Keratinocyte (primary cell): ENCODE results near the gene KIAA0408. TPM values are rescaled to one million over a fixed set of nuclear protein-coding genes. Genes with fewer than 3 reads are reported as not detected.

Source experiments
- DNase-seq: peaks from one replicate; pipeline ENCODE4 v3.0.0-alpha.2; 2011; ENCODE audit warnings: low read depth, missing footprints, low spot score
- FAIRE-seq: peaks from 2 replicates; lab custom pipeline; 2011; peaks lifted over from hg19 to GRCh38; lab: Jason Lieb, UNC
- H2AFZ ChIP-seq: 2 replicates; pipeline ENCODE4 v1.6.0; 2012; ENCODE audit warnings: low read length, control low read depth, inconsistent platforms; ENCODE audit not compliant: control insufficient read depth
- H3K27ac ChIP-seq: 2 replicates; pipeline ENCODE4 v1.5.1; 2011; ENCODE audit warnings: low read length; ENCODE audit not compliant: control insufficient read depth, insufficient read depth
- H3K27me3 ChIP-seq: 3 replicates; pipeline ENCODE4 v1.6.0; 2011; ENCODE audit warnings: low read length; ENCODE audit not compliant: control insufficient read depth, insufficient read depth; ENCODE audit errors: extremely low read depth
- H3K36me3 ChIP-seq, 2 experiments: 2 replicates in 1 of 2; 3 replicates in 1 of 2; pipeline ENCODE4 v1.5.1; 2011; ENCODE audit warnings: low read length in 2 of 2, mild to moderate bottlenecking in 1 of 2; ENCODE audit not compliant: control insufficient read depth in 2 of 2, insufficient read depth in 2 of 2; ENCODE audit errors: extremely low read depth in 1 of 2
- H3K4me1 ChIP-seq: 3 replicates; pipeline ENCODE4 v1.5.1; 2011; ENCODE audit warnings: low read length; ENCODE audit not compliant: control insufficient read depth, insufficient read depth; ENCODE audit errors: extremely low read depth
- H3K4me2 ChIP-seq: 3 replicates; pipeline ENCODE4 v1.6.0; 2011; ENCODE audit warnings: low read depth, low read length; ENCODE audit not compliant: control insufficient read depth, insufficient read depth; ENCODE audit errors: extremely low read depth
- H3K4me3 ChIP-seq, 3 experiments: fragments of 200-600 bp in 1 of 3; sonication (generic) in 1 of 3; 2 replicates in 2 of 3; 3 replicates in 1 of 3; pipeline ENCODE4 v1.5.1; 2011 to 2016; ENCODE audit warnings: low read length in 3 of 3, mild to moderate bottlenecking in 3 of 3, control low read depth in 2 of 3, inconsistent platforms in 1 of 3, low read depth in 1 of 3, mixed read lengths in 1 of 3, mixed run types in 1 of 3, moderate library complexity in 1 of 3; ENCODE audit not compliant: control insufficient read depth in 2 of 3, insufficient read depth in 2 of 3; ENCODE audit errors: extremely low read depth in 1 of 3
- H3K79me2 ChIP-seq: 2 replicates; pipeline ENCODE4 v1.6.0; 2012; ENCODE audit warnings: low read length; ENCODE audit not compliant: control insufficient read depth, insufficient read depth
- H3K9ac ChIP-seq: 3 replicates; pipeline ENCODE4 v1.6.0; 2011; ENCODE audit warnings: low read length; ENCODE audit not compliant: control insufficient read depth, insufficient read depth; ENCODE audit errors: extremely low read depth
- H3K9me1 ChIP-seq: 3 replicates; pipeline ENCODE4 v1.6.0; 2011; ENCODE audit warnings: low read length; ENCODE audit not compliant: control insufficient read depth, insufficient read depth; ENCODE audit errors: extremely low read depth
- H3K9me3 ChIP-seq: 2 replicates; pipeline ENCODE4 v1.5.1; 2012; ENCODE audit warnings: low read depth, low read length; ENCODE audit not compliant: control insufficient read depth
- H4K20me1 ChIP-seq: 3 replicates; pipeline ENCODE4 v1.6.0; 2011; ENCODE audit warnings: low read length; ENCODE audit not compliant: control insufficient read depth, insufficient read depth; ENCODE audit errors: extremely low read depth
- EZH2 ChIP-seq: IDR thresholded peaks from one replicate; pipeline ENCODE4 v1.6.1; 2012; ENCODE audit warnings: inconsistent platforms, mild to moderate bottlenecking, low read length, moderate library complexity
- dilution Hi-C: fragments of 300-500 bp; cut with MboI; formaldehyde crosslinking; loops from one replicate; pipeline ENCODE4 v1.7.0; 2020; ENCODE audit warnings: low sequenced_read_pairs; ENCODE audit not compliant: extremely low pct_ligation_motif_present
- polyA plus RNA-seq, 5 experiments: library from polyadenylated mRNA; depleted of rRNA in 3 of 5; stranded (reverse) in 3 of 5; stranded (forward) in 1 of 5; unstranded in 1 of 5; fragments of >200 nt; gene quantifications; 1 replicate in 1 of 5; 2 replicates in 3 of 5; 3 replicates in 1 of 5; pipeline versions ENCODE4 v1.2.1 to v1.2.3, GENCODE V29; 2011 to 2012; ENCODE audit warnings: missing spikeins in 2 of 5, low read depth in 1 of 5, low replicate concordance in 1 of 5
- TF ChIP-seq, protein P1 (sequence below), 3 experiments: IDR thresholded peaks in 1 of 3; conservative IDR thresholded peaks in 1 of 3; optimal IDR thresholded peaks in 1 of 3; 2 replicates in 2 of 3; 3 replicates in 1 of 3; pipeline versions ENCODE3 to v1.5.1; 2011; ENCODE audit warnings: low read length in 3 of 3, mild to moderate bottlenecking in 3 of 3, moderate library complexity in 2 of 3, control low read depth in 1 of 3, inconsistent platforms in 1 of 3; ENCODE audit not compliant: insufficient read depth in 2 of 3; ENCODE audit errors: extremely low read depth in 1 of 3

KIAA0408 gene
- polyA plus RNA-seq, 1 donor (not counting 4 experiments of a cell fraction or from before 2014, with no cell fraction given) = 0.12 TPM

DNA sequence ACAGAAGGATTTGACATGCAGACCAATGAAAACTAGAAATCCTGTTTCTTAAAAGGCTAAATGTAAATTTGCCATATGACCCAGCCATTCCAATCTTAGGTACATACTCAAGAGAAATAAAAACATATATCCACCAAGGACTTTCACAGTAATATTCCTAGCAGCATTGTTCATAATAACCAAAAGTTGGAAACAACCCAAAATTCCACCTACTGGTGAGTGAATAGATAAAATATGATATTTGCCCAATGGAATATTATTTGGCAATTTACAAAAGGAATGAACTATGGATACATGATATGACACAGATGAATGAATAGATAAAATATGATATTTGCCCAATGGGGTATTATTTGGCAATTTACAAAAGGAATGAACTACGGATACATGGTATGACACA is 37.3 kb upstream of the KIAA0408 start:
- FAIRE-seq (no peak), DNase-seq (no peak)
- no peaks in the 10 kb centered on the region for H4K20me1 ChIP-seq
- no peak for TF ChIP-seq EZH2
- TF ChIP-seq, protein P1, sequence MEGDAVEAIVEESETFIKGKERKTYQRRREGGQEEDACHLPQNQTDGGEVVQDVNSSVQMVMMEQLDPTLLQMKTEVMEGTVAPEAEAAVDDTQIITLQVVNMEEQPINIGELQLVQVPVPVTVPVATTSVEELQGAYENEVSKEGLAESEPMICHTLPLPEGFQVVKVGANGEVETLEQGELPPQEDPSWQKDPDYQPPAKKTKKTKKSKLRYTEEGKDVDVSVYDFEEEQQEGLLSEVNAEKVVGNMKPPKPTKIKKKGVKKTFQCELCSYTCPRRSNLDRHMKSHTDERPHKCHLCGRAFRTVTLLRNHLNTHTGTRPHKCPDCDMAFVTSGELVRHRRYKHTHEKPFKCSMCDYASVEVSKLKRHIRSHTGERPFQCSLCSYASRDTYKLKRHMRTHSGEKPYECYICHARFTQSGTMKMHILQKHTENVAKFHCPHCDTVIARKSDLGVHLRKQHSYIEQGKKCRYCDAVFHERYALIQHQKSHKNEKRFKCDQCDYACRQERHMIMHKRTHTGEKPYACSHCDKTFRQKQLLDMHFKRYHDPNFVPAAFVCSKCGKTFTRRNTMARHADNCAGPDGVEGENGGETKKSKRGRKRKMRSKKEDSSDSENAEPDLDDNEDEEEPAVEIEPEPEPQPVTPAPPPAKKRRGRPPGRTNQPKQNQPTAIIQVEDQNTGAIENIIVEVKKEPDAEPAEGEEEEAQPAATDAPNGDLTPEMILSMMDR (optimal IDR thresholded peaks at IDR 0.05 in 1 of 3, IDR thresholded peaks at IDR 0.05 in 1 of 3, conservative IDR thresholded peaks at IDR 0.05 in 1 of 3; ENCODE audit: extremely low read depth in 1 of 3, insufficient read depth in 2 of 3, low read length in 3 of 3) = no peak
- dilution Hi-C loops = no loop called here
- no peaks in the 10 kb centered on the region for H3K9me1 ChIP-seq
- H3K4me3 ChIP-seq = no peak overlapping the region
- no peaks in the 10 kb centered on the region for H3K79me2 ChIP-seq
- H3K36me3 ChIP-seq = no peaks in the 10 kb centered on the region
- no peaks in the 10 kb centered on the region for H3K4me1 ChIP-seq
- H3K27ac ChIP-seq = no peak overlapping the region
- no peaks in the 10 kb centered on the region for H3K27me3 ChIP-seq
- H3K4me2 ChIP-seq = no peak overlapping the region
- H3K9me3 ChIP-seq = no peaks in the 10 kb centered on the region
- no peak overlapping the region for H2AFZ ChIP-seq
- H3K9ac ChIP-seq = no peak overlapping the region

DNA sequence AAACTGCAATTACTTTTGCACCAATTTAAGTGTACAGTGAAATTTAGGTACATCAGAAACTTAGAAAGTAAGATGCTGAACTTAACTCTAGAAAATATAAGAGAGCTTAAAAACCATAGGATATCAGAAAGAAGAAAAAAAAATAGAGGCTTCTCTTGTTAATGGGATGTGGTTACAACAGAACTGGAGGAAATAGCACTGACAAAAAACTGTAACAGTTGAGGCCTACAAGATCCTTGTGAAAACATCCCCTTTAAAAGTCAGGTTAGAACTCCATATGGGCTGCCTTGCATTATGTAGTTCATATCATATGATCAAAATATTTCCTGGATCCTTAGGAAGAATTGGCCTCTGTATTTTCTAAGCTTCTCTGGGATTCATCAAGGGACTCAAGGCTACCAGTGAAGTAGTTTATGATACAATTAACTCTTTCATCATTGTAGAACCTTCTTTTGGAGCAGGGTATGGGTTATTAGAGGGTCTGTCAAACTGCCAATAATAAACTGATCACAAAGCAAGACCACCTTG is 35.1 kb upstream of the KIAA0408 start:
- Histone ChIP-seq H3K27ac (no peak overlapping the region), H4K20me1 (no peaks in the 10 kb centered on the region), H2AFZ (no peak overlapping the region), H3K4me1 (no peaks in the 10 kb centered on the region), H3K4me2 (no peak overlapping the region), H3K9ac (no peak overlapping the region), H3K9me3 (no peaks in the 10 kb centered on the region), H3K79me2 (no peaks in the 10 kb centered on the region), H3K36me3 (no peaks in the 10 kb centered on the region), H3K27me3 (no peaks in the 10 kb centered on the region), H3K4me3 (no peak overlapping the region), H3K9me1 (no peaks in the 10 kb centered on the region)
- FAIRE-seq (no peak), DNase-seq (no peak)
- dilution Hi-C loops = no loop called here
- no peak for TF ChIP-seq EZH2

DNA sequence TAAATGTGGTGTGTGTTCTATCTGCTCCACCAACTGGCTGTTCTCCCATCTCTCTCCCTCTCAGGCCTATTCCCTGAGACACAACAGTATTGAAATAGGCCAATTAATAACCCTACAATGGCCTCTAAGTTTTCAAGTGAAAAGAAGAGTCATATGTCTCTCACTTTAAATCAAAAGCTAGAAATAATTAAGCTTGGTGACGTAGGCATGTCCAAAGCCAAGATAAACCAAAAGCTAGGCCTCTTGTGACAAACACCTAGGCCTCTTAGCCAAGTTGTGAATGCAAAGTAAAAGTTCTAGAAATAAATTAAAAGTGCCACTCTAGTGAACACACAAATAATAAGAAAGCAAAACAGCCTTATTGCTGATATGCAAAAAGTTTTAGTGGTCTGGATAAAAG is 30.1 kb upstream of the KIAA0408 start:
- dilution Hi-C loops = no loop called here
- Histone ChIP-seq H3K9ac (no peak overlapping the region), H3K9me1 (no peaks in the 10 kb centered on the region), H3K79me2 (no peaks in the 10 kb centered on the region), H3K36me3 (no peaks in the 10 kb centered on the region), H4K20me1 (no peaks in the 10 kb centered on the region), H3K4me3 (no peak overlapping the region), H3K27me3 (no peaks in the 10 kb centered on the region), H3K4me1 (no peaks in the 10 kb centered on the region), H2AFZ (no peak overlapping the region), H3K4me2 (no peak overlapping the region), H3K27ac (no peak overlapping the region), H3K9me3 (no peaks in the 10 kb centered on the region)
- TF ChIP-seq, protein P1 (optimal IDR thresholded peaks at IDR 0.05 in 1 of 3, IDR thresholded peaks at IDR 0.05 in 1 of 3, conservative IDR thresholded peaks at IDR 0.05 in 1 of 3; ENCODE audit: extremely low read depth in 1 of 3, insufficient read depth in 2 of 3, low read length in 3 of 3) = no peak
- TF ChIP-seq EZH2 = no peak
- no peak for FAIRE-seq
- DNase-seq = no peak
